HG02763 (cell line): ENCODE results near the gene GHR.

ENCODE experiments used
- ATAC-seq: cut with Tn5 transposase; IDR thresholded peaks from one replicate; pipeline ENCODE4 v1.9.1; 2021; ENCODE audit warnings: mild to moderate bottlenecking, moderate library complexity; ENCODE audit not compliant: unreplicated experiment

The GHR gene

DNA sequence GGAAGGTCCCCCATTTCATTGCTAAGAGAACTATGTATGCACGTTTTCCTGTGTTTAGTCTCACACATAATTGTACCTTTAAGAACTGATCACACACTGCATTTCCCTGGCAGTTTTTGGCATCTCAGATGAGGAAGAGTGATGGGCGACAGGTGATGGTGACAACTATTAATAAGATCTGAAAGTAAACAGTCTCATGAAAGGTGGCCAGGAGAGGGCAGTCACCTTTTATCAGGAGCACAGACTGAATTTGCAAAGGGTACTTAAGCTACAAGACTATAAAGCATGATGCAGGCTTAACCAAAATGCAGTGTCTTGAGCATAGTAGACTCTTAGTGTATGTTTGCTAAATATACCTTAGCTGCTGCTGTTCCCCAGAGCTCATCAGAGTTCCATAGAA is 91.5 kb downstream of the GHR start:
- ATAC-seq = no peak

DNA sequence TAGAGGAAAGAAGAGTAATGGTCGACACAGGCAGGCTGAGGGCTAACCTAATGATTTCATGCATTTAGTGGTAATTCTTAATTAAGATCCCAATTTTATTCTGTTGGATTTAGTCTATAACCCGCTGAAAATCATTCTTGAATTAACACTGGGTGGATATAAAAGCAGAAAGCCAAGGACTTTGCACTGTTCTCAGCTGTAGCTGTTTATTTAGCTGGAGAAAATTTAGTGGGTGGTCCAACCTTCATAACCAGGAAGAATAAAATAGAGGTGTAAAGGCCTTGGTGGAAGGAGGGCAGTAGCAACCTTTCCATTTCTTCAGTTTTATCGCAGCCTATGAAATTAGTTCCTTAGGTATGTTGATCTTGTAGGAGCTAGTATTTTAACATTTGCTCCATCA is 92.3 kb downstream of the GHR start:
- ATAC-seq = no peak

DNA sequence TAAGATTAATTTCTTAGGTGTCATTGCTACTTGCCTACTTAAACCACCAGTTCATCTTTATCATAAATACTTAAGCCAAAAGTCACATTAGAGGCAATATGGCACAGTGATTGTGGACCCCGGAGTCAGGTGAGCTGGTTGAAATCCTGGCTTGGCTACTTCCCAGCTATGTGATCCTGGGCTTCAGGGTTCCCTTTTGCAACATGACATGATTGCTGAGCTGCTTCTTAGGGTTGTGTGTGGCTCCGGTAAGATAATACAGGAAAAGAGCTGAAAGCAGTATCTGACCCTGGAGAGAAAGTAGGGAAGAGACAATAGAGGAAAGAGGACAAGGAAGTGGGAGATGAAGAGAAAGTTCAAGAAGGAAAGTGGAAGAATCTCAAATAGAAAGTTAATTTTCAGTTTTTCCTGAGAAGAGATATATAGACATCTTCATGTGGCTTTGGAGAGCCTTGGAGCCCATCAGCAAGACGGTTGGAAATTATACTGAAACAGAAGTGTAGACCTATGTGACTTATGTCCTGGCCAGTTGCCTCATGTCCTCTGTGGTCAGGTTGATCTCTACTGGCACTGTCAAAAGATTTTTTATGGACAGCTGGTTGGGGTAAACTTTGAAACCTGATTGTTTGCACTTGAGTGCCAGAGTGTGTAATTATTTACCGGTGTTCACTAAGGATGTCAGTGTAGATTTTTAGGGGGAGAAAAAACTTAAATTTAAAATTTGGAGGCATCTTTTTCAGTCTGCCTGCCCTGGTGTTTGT is 93.2 kb downstream of the GHR start:
- ATAC-seq = no peak

DNA sequence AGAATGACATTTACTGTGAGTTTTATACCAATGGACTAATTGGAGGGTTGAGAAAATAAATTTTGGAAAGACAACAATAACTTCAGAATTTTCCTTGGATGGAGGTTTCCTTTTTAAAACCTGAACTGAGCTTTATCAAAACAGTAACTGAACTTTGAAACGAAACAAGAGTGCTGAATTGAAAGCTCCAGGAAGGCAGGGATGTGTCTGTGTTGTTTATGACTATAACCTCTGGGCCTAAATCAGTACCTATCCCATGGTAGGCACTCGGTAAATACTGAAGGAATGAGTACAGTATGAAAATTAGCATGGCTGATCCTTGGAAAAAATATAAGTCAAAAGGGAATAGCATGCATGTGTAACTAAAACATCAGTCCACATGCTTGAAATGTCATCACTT is 93.9 kb downstream of the GHR start:
- ATAC-seq = no peak

DNA sequence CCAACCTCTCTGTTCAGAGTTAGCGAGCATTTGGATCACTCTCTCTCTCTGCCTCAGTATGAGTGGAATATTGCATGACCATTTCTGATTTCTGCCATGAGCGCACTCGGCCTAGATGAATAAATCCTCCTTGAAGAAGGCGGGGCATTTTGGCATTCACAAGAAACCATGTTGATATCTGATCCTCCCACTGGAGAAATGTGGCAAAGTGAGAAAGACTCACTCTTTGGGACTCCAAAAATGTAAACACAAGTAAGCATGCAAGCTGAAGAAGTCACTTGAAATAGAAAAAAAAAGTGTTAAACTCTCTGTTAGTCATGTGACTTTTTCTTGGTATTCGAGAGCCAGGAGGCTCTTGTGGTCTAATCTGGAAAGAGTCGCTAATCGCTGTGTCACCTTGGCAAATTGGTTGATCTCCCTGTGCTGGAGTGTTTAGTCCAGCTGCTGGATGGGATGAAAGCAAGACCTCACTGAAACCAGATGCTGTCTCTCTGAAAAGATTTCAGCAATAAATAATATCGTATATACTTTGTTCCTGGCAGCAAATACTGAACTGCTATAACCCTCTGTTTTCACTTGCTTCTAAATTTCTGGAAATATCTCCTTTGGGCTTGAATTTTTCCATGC is 95.5 kb downstream of the GHR start:
- no peak for ATAC-seq

DNA sequence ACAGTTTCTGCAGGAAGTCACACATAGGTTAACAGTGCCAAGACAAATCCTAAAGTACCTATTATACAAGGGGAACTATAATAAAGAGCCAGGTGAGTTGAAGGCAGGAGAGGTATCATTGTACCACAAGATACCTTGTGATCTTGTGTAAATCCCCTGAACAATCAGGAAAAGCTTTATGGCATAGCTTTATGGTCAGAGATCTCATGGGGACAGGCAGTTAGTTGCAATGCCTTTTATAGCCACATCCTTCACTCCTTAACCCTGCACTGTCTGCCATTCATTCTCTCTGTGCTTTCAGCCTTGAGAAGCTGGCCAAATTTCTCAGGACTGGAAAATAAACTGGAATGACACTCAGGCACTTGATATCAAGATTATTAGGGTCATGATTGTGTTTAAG is 97.0 kb downstream of the GHR start:
- no peak for ATAC-seq

DNA sequence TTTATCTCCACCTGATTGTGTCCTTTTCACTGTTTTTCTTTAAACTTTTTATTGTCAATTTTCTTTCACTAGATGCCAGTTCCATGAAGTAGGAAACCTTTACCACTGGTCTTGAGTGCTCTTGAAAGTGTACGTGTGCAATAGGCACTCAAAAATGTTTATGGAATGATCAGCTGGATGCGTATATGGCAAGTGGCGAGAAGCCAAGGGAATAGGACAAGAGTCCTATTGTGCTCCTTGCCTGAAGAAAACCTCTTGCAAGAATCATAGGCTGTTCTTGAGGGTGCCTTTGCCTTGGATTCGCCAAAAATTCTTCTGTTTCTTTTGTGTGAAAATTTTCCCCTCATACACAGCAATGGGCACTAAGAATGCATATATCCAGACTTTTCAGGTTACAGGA is 97.7 kb downstream of the GHR start:
- no peak for ATAC-seq

DNA sequence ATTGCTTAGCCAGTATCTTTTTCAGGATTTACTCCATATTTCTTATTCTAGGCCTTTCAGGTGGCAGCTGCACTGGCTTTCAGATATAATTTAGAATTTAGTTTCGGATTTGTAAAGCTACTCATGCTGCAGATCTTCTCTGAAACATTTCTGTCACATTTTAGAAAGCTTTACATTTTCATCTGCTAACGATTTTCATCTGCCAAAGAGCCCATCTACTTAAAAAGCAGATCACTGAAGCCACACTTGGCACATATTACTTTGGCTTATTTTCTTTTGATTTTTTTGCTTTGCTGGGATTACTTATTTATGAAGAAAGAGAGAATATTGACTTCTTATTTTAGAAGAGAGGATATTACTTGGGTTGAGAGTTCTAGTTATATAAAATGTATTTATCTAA is 98.2 kb downstream of the GHR start:
- ATAC-seq = no peak

DNA sequence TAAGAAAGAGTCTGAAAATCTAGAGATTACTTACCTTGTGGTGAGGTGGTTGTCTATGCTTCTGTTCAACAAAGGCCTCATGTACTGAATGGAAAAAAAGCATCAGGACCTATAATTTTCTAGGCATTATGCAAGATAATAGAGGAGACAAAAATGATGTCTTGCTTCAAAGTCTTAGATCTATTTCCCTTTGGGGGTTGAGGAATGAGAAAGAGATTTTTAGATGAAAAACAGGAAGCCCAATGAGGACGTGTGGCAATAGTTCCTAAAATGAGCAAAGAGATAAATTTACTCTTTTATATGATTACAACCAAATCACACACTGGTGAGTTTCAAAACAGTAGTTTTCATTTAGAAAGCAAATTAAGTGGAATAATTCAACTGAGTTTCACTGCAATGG is 99.5 kb downstream of the GHR start:
- ATAC-seq = no peak

DNA sequence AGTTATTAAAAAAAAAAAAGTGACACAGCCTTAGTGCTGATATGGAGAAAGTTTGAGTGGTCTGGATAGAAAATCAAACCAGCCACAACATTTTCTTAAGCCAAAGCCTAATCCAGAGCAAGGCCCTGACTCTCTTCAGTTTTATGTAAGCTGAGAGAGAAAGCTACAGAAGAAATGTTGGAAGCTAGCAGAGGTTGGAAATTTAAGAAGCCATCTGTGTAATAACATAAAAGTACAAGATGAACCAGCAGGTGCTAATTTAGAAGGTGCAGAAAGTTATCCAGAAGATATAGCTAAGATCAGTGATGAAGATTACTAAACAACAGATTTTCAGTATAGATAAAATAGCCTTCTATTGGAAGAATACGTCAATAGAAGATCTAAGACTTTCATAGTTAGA is 102.9 kb downstream of the GHR start:
- no peak for ATAC-seq

DNA sequence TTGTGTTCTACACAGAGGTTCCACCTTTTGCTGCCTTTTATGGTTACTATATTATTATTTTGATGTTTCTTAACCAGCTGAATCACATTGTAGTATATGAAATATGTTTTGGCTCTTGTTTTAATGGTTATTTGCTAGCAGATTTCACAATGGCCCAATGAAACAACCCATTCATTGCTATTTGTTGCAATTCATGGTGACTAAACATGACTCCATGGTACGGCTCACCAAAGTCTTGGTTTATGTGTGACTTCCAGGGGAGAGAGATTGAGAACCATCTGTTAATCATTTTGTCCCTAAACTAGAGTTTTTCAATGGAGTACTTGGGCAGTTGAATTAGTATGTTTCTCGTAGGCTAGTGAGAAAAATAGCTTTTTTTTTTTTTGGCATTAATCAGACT is 108.4 kb downstream of the GHR start:
- no peak for ATAC-seq

DNA sequence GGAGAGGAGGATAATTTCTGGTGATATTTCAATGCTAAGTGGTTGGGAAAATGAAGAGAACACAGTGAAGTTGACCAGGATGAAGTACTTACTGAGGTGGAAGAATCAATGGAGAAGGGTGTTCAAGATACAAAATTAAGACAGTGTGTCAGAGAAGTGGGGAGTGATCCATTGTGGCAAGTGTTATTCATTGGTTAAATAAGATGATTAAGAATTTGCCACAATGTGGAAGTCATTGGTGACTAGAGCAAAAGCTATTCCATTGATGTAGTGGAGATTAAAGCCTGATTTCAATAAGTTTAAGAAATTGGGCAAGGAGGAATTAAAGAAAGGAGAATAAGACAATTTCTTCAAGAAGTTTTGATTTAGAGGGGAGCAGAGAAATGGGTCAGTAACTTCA is 118.9 kb downstream of the GHR start:
- no peak for ATAC-seq

DNA sequence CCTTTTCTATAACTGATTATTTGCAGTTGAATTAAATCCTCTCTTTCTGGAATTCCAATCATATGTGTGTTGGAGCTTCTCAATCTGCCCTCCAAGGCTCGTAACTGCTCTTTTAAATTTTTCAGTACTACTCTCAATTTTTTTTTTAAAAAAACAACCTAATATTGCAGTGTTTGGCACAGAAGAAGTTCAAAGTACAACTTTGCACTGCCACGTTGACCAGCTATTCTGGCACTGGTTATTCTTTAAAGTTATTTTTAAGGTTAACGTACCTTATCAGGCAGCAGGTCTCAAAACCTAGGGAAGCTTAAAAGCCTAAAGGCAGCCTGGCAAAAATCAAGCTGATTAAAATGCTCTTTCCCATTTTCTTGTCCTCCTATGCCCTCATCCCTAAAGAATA is 120.5 kb downstream of the GHR start:
- no peak for ATAC-seq

DNA sequence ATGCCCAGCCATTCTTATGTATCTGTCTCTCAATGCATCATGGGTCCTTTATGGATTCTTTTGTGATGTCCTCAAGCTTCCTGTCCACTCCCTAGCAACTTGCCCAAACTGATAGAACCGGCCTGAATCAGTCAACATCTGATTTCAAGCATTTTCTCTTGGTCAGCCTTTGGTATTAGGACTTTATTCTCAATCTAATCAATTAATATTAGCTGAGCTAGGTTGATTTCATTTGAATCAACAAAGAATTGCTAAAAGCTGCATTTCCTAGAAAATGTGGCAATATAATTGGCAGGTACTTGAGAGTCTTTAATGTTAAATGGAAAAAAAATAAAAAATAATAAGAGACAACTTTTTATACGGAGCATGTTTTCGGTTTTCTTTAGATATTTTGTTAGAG is 121.8 kb downstream of the GHR start:
- ATAC-seq = no peak

DNA sequence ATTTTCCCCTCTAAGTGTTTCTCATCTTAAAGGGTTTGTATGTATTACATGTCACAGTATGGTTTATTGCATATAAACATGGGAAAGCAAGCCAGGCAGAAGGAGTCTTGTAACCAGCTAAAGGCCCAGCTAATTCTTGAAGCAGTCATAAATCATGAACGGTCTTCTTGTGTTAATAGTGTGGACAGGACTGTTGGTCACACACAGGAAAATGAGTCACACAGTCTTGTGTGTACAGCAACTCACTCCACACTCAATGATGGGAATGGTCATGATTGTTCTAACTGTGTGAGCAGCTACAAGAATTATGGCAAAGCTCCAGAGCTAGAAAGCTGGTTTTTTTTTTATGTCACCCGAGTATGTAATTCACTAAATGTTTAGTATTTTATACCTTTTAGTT is 123.9 kb downstream of the GHR start:
- ATAC-seq = no peak

DNA sequence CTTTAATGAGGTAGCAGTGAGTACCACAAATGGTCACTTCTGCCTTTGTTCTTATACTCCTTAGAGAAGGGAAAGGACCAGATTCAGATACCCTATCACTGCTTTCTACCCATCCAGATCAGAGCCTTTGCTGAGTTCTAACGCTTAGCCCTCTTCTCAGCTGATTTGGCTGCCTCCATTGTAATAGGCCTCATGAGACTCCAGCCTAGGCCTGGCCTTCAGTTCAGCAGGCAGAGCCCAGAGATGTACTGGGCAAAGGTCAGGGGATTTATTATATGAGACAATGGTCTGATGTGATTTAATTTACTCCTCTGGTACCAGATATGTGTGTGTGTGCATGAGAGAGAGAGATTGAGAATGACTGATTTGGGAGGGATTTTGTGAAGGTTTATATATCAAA is 124.7 kb downstream of the GHR start:
- no peak for ATAC-seq

DNA sequence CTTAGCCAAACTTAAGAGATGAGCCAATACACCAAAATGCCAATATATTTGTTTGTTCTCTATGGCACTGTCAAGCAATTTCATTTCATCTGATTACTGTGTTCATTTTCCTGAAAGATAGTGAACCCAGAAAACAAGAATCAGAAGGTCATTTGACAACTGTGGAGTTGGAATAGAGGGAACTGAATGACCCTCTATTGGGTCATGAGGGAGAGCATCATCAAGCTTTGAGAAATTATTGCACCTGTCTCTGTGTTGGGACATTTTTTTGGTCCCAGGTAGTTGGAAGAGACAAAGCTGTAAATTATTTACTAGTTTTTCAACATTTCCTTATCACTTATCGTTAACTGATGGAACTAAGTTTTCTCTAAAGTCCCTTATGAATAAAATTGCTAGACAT is 129.4 kb downstream of the GHR start:
- ATAC-seq = no peak

DNA sequence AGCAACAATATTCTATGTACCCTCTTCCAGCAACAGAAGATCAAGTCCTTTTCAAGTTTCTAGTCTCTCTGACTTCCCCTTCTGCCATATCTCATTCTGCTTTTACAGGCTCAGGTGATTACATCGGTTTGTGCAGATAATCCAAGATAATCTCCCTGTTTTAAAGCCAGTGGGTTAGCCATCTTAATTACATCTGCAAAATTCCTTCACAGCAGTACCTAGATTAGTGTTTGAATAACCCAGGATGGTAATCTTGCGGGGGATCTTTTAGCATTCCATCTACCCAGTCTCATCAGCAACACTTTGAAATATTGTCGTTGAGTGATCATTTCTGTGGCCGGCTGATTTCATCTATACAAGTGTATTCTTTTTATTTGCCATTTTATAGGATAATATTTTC is 130.2 kb downstream of the GHR start:
- no peak for ATAC-seq

DNA sequence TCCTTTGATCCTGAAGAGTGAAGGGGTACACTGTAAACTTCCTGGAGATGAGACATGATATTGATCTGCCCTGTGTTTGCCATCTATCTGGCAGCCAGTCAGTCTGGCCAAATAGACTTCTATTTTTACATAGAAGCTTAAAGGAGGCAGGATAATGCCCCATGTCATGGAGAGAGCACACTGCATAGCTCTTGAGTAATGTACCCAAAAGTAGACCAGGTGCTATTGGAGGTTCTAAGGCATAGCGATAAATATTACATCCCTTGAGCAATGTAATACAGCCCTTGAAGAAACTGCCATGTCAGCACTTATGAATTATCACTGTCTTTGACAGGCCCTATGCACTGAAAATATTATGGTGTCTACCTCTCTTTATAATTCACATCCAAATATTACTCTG is 131.8 kb downstream of the GHR start:
- no peak for ATAC-seq

DNA sequence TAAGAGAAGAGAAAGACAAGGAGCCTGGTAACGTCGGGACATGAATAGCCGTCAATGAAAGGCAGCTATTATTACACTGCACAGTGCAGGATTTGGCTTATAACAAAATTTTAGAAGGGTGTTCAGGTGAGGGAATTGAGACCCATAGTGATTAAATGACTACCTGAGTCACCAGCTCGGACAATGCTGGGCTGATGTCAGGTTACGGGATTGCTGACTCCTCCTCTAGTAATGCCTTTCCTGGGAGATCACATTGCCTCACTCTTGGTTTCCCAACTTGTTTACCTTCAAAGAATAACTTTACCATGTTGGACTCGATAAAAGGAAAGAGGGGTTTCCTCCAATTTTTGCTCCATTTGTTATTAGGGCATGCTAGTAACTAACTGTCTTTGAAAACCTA is 132.6 kb downstream of the GHR start:
- no peak for ATAC-seq

DNA sequence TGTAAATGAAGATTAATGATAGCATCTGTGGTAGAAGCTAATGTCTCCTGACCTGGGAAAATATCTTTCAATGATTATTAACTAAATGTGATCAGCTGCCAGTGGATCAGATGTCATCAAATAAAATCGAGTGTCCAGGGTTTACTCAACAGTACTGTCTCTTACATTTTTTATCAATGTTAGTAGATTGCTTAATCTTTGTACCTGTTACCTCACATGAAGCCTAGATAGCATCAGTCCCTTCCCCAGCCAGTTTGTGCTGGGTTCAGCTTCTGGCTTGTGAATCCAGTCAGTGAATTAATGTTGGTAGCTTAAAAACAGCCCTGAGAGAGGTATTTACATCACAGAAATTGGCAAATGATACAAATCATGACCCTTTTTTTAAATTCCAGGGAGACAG is 134.4 kb downstream of the GHR start:
- ATAC-seq = no peak

DNA sequence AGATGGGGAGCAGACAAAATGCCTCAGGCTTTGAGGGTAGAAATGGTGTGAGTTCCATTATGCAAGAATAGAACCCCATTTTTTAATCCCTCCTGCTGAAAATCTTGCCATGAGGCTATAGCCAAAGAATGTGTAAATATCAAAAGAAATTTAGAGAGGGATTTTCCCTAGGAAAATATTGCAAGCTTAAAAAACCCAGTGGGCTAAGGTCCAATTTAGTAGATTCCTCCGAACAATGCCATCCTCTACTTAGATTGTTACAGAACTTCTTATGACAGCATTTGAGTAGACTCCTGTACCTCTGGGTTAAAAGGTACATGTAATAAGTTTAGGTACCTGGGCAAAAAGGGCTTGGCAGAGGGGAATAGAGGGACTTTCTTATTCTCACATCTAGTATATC is 138.4 kb downstream of the GHR start:
- ATAC-seq = no peak
